ENCODE data around the gene USHBP1.

USHBP1 gene

GRCh38 chr19:17248011-17248776, 16.4 kb downstream of the USHBP1 start:
- TF ChIP-seq, protein P1, sequence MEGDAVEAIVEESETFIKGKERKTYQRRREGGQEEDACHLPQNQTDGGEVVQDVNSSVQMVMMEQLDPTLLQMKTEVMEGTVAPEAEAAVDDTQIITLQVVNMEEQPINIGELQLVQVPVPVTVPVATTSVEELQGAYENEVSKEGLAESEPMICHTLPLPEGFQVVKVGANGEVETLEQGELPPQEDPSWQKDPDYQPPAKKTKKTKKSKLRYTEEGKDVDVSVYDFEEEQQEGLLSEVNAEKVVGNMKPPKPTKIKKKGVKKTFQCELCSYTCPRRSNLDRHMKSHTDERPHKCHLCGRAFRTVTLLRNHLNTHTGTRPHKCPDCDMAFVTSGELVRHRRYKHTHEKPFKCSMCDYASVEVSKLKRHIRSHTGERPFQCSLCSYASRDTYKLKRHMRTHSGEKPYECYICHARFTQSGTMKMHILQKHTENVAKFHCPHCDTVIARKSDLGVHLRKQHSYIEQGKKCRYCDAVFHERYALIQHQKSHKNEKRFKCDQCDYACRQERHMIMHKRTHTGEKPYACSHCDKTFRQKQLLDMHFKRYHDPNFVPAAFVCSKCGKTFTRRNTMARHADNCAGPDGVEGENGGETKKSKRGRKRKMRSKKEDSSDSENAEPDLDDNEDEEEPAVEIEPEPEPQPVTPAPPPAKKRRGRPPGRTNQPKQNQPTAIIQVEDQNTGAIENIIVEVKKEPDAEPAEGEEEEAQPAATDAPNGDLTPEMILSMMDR (IDR thresholded peaks at IDR 0.05; ENCODE audit: borderline replicate concordance, extremely low read depth, low read length, poor library complexity, severe bottlenecking): no peak
- TF ChIP-seq EZH2 (IDR thresholded peaks at IDR 0.05; ENCODE audit: borderline replicate concordance, low read depth, low read length, severe bottlenecking): no peak
- ATAC-seq (ENCODE audit: insufficient read depth, low read depth) (no peak), DNase-seq (no peak)
- H3K9ac ChIP-seq (ENCODE audit: low read depth, low read length): no peak overlapping the region
- peaks cover 22% of the 10 kb centered on the region for H3K79me2 ChIP-seq (ENCODE audit: insufficient read depth, low read length)
- H3K4me1 ChIP-seq (ENCODE audit: insufficient read depth, low read length): peaks cover 29% of the 10 kb centered on the region
- no peaks in the 10 kb centered on the region for H3K9me3 ChIP-seq (ENCODE audit: insufficient read depth, low read length, severe bottlenecking)
- H3K27ac ChIP-seq (ENCODE audit: low read length): no peak overlapping the region
- H4K20me1 ChIP-seq (ENCODE audit: insufficient read depth, low read length): no peaks in the 10 kb centered on the region; the same call in 1 of the 2 replicates
- H3K27me3 ChIP-seq (ENCODE audit: insufficient read depth, low read length, poor library complexity): no peaks in the 10 kb centered on the region
- H2AFZ ChIP-seq (ENCODE audit: low read depth, low read length): no peak overlapping the region
- H3K4me3 ChIP-seq (ENCODE audit: low read depth in 1 of 2, low read length in 2 of 2): no peak overlapping the region
- no peak overlapping the region for H3K4me2 ChIP-seq (ENCODE audit: insufficient read depth, low read length)
- H3K36me3 ChIP-seq (ENCODE audit: insufficient read depth, low read length): no peaks in the 10 kb centered on the region

GRCh38 chr19:17246681-17247425, 17.7 kb downstream of the USHBP1 start:
- Histone ChIP-seq H3K9ac (ENCODE audit: low read depth, low read length) (peak overlapping the region; percentile 81), H3K9me3 (ENCODE audit: insufficient read depth, low read length, severe bottlenecking) (no peaks in the 10 kb centered on the region), H3K4me2 (ENCODE audit: insufficient read depth, low read length) (peak overlapping the region; percentile 98), H3K27ac (ENCODE audit: low read length) (peak overlapping the region; percentile 80), H3K36me3 (ENCODE audit: insufficient read depth, low read length) (no peaks in the 10 kb centered on the region), H3K4me1 (ENCODE audit: insufficient read depth, low read length) (peaks cover 35% of the 10 kb centered on the region), H4K20me1 (ENCODE audit: insufficient read depth, low read length) (peaks cover 8% of the 10 kb centered on the region), H2AFZ (ENCODE audit: low read depth, low read length) (peak overlapping the region; percentile 96), H3K79me2 (ENCODE audit: insufficient read depth, low read length) (peaks cover 31% of the 10 kb centered on the region), H3K27me3 (ENCODE audit: insufficient read depth, low read length, poor library complexity) (no peaks in the 10 kb centered on the region), H3K4me3 (ENCODE audit: low read depth in 1 of 2, low read length in 2 of 2) (peak overlapping the region; percentile 34 to 92; a peak in 3 of 4 replicates)
- DNase-seq (no peak), ATAC-seq (ENCODE audit: insufficient read depth, low read depth) (no peak; the same call in 2 of the 3 replicates)
- TF ChIP-seq, protein P1 (IDR thresholded peaks at IDR 0.05; ENCODE audit: borderline replicate concordance, extremely low read depth, low read length, poor library complexity, severe bottlenecking): no peak
- TF ChIP-seq EZH2 (IDR thresholded peaks at IDR 0.05; ENCODE audit: borderline replicate concordance, low read depth, low read length, severe bottlenecking): no peak

DNA sequence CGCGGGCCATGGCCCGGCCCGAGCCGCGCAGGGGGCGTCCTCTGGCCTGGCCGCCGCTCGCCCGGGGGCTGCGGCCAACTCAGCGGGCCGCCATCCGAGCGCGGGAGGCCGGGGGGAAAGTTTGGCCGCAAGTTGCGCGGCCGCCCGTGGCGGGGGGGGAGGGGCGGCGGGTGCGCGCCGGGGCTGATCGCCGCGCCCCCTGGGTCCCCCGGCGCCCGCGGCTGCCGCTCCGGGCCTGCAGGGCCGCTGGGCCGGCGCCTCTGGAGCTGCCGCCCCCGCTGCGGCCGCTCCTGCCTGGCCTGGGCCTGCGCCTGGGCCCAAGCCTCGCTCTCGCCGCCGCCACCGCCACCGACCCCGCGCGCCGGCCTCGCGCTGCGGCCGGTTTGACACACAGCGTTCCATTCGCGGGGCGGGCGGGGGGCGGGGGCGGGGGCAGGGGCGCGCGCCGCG, 19.0 kb downstream of the USHBP1 start, which contains the start of gene NR2F6:
TSS of gene NR2F6 (minus strand) at position 385 of the 450 bp plus-strand sequence. CDS start 699 bp downstream, outside the sequence.
- peak within 1 kb of the TSS; percentile 80 for H3K27ac ChIP-seq (ENCODE audit: low read length)
- H3K36me3 ChIP-seq (ENCODE audit: insufficient read depth, low read length): peaks cover 1% of the 10 kb centered on the region; the same call in 1 of the 2 replicates
- peak within 1 kb of the TSS; percentile 81 for H3K9ac ChIP-seq (ENCODE audit: low read depth, low read length)
- peak within 1 kb of the TSS; percentile 98 for H3K4me2 ChIP-seq (ENCODE audit: insufficient read depth, low read length)
- TF ChIP-seq, protein P1 (IDR thresholded peaks at IDR 0.05; ENCODE audit: borderline replicate concordance, extremely low read depth, low read length, poor library complexity, severe bottlenecking): no peak
- no peak for TF ChIP-seq EZH2 (IDR thresholded peaks at IDR 0.05; ENCODE audit: borderline replicate concordance, low read depth, low read length, severe bottlenecking)
- H3K4me1 ChIP-seq (ENCODE audit: insufficient read depth, low read length): peaks cover 35% of the 10 kb centered on the region
- peaks cover 8% of the 10 kb centered on the region for H4K20me1 ChIP-seq (ENCODE audit: insufficient read depth, low read length)
- peak within 1 kb of the TSS; percentile 96 for H2AFZ ChIP-seq (ENCODE audit: low read depth, low read length)
- DNase-seq (no peak), ATAC-seq (ENCODE audit: insufficient read depth, low read depth) (no peak; the same call in 2 of the 3 replicates)
- H3K9me3 ChIP-seq (ENCODE audit: insufficient read depth, low read length, severe bottlenecking): no peaks in the 10 kb centered on the region
- H3K4me3 ChIP-seq (ENCODE audit: low read depth in 1 of 2, low read length in 2 of 2): peak within 1 kb of the TSS; percentile 34 to 92
- H3K27me3 ChIP-seq (ENCODE audit: insufficient read depth, low read length, poor library complexity): no peaks in the 10 kb centered on the region
- peaks cover 31% of the 10 kb centered on the region for H3K79me2 ChIP-seq (ENCODE audit: insufficient read depth, low read length)
